Right ventricle myocardium superior (tissue), 1 donor: ENCODE data around the gene BIRC5. TPM values are rescaled to one million over a fixed set of nuclear protein-coding genes. Genes with fewer than 3 reads are reported as not detected.
A peak's percentile ranks its signal among the peaks of the same experiment; 100 is the strongest.

Experiments
- ATAC-seq: fragments of 200-7000 bp; cut with Tn5 transposase; one replicate; pipeline ENCODE4 v1.9.1; 2020; ENCODE audit warnings: mild to moderate bottlenecking; ENCODE audit not compliant: poor library complexity
- DNase-seq: peaks from one replicate; pipeline ENCODE4 v3.0.0-alpha.2; 2020
- intact Hi-C: fragments of 100-400 bp; cut with DNase I; formaldehyde crosslinking; loops from one replicate; pipeline ENCODE4 v1.11.2; 2022
- total RNA-seq: library from RNA; stranded (reverse); fragmentation: NEBNext Ultra II Directional; extraction: Animal tissue kit (Norgen Biotek cat#: 25700); gene quantifications from one replicate; pipeline ENCODE4 v1.2.1, GENCODE V29; 2021
- donor health status: DM: no; HTN: yes; CAD: no; lungs with severe emphysema.

BIRC5 gene
- total RNA-seq, 1 donor from 2014 or later, result 1.7 TPM

- DNase-seq, result no peak
- intact Hi-C loops, result no loop called here
- ATAC-seq, result no peak
Measured at GRCh38 chr17:78264590-78264989, 50.5 kb downstream of the BIRC5 start.

GRCh38 chr17:78265121-78265520 is 51.1 kb downstream of the BIRC5 start:
- intact Hi-C loops, result no loop called here
- DNase-seq, result no peak

GRCh38 chr17:78266231-78266631 is 52.2 kb downstream of the BIRC5 start:
- intact Hi-C loops, result no loop called here
- DNase-seq, result peak; percentile 21

More at GRCh38 chr17:78265121-78265520, 51.1 kb downstream of the BIRC5 start:
- no peak for ATAC-seq

GRCh38 chr17:78266771-78267170 is 52.7 kb downstream of the BIRC5 start:
- intact Hi-C loops, result no loop called here
- no peak for DNase-seq

More at GRCh38 chr17:78266231-78266631, 52.2 kb downstream of the BIRC5 start:
- no peak for ATAC-seq

GRCh38 chr17:78267253-78268073 is 53.4 kb downstream of the BIRC5 start:
- DNase-seq (peak; percentile 38), ATAC-seq (no peak)
- intact Hi-C loops, result no loop called here

More at GRCh38 chr17:78266771-78267170, 52.7 kb downstream of the BIRC5 start:
- ATAC-seq, result no peak

GRCh38 chr17:78268191-78268874 is 54.3 kb downstream of the BIRC5 start:
- DNase-seq (no peak), ATAC-seq (no peak)

GRCh38 chr17:78268951-78269905 is 55.2 kb downstream of the BIRC5 start:
- ATAC-seq (no peak), DNase-seq (peak; percentile 33)
- intact Hi-C loops, result no loop called here

More at GRCh38 chr17:78268191-78268874, 54.3 kb downstream of the BIRC5 start:
- intact Hi-C loops, result no loop called here

GRCh38 chr17:78269955-78270381 is 55.9 kb downstream of the BIRC5 start:
- intact Hi-C loops, result no loop called here
- ATAC-seq (no peak), DNase-seq (peak; percentile 2)

- DNase-seq (peak; percentile 17), ATAC-seq (no peak)
- intact Hi-C loops, result no loop called here
Measured at GRCh38 chr17:78271419-78272170, 57.5 kb downstream of the BIRC5 start.

GRCh38 chr17:78272181-78272913 is 58.3 kb downstream of the BIRC5 start:
- DNase-seq, result peak; percentile 51
- intact Hi-C loops, result no loop called here
- ATAC-seq, result peak; percentile 62

GRCh38 chr17:78272914-78273258 is 58.8 kb downstream of the BIRC5 start:
- ATAC-seq, result no peak
- DNase-seq, result no peak
- intact Hi-C loops, result no loop called here

- DNase-seq (peak; percentile 22), ATAC-seq (no peak)
- intact Hi-C loops, result no loop called here
Measured at GRCh38 chr17:78273813-78274212, 59.8 kb downstream of the BIRC5 start.

Other genes starting within 250 kb of the BIRC5 start
- 57.2 TPM for gene TMC6, start 85.5 kb upstream of the BIRC5 start, total RNA-seq
- 1.6 TPM for gene TMC8, start 83.5 kb upstream of the BIRC5 start, total RNA-seq
- gene C17orf99, start 67.9 kb upstream of the BIRC5 start, total RNA-seq, result not detected
- gene SYNGR2, start 45.7 kb upstream of the BIRC5 start, total RNA-seq, result 99.8 TPM
- 2.6 TPM for gene TK1, start 27.2 kb upstream of the BIRC5 start, total RNA-seq
- gene AFMID, start 26.9 kb upstream of the BIRC5 start, total RNA-seq, result 32.7 TPM
- gene TMEM235, start 17.4 kb downstream of the BIRC5 start, total RNA-seq, result not detected
- gene SOCS3, start 145.8 kb downstream of the BIRC5 start, total RNA-seq, result 10.5 TPM
- 18.1 TPM for gene PGS1, start 164.4 kb downstream of the BIRC5 start, total RNA-seq